SHP77 (cell line): ENCODE measurements around the gene AMBP.

Experiments used
- DNase-seq, 2 experiments: peaks; one replicate each; lab custom pipeline; 2025; lab: John Stamatoyannopoulos, UW

Gene AMBP

GRCh38 chr9:114031037-114031630 lies 47.0 kb downstream of the AMBP start:
- DNase-seq: no peak

GRCh38 chr9:114030364-114030763 lies 47.7 kb downstream of the AMBP start:
- DNase-seq: no peak

- no peak for DNase-seq
Observed at GRCh38 chr9:114029311-114030170, 48.6 kb downstream of the AMBP start.

GRCh38 chr9:114028646-114029045 lies 49.5 kb downstream of the AMBP start:
- no peak for DNase-seq

- DNase-seq: no peak
Observed at GRCh38 chr9:114027863-114028465, 50.1 kb downstream of the AMBP start.

GRCh38 chr9:114027159-114027862 lies 50.8 kb downstream of the AMBP start:
- no peak for DNase-seq

GRCh38 chr9:114026335-114026734 lies 51.8 kb downstream of the AMBP start:
- no peak for DNase-seq

GRCh38 chr9:114025760-114026159 lies 52.3 kb downstream of the AMBP start:
- DNase-seq: no peak

GRCh38 chr9:114025196-114025753 lies 52.8 kb downstream of the AMBP start:
- no peak for DNase-seq

- DNase-seq: no peak
Observed at GRCh38 chr9:114023961-114024360, 54.1 kb downstream of the AMBP start.

GRCh38 chr9:114021578-114021977 lies 56.5 kb downstream of the AMBP start:
- no peak for DNase-seq

GRCh38 chr9:114017741-114018715 lies 60.1 kb downstream of the AMBP start:
- no peak for DNase-seq

GRCh38 chr9:114016629-114017423 lies 61.3 kb downstream of the AMBP start:
- no peak for DNase-seq

GRCh38 chr9:114016101-114016500 lies 62.0 kb downstream of the AMBP start:
- no peak for DNase-seq

- DNase-seq: no peak
Observed at GRCh38 chr9:114015607-114016006, 62.5 kb downstream of the AMBP start.

- DNase-seq: no peak
Observed at GRCh38 chr9:114014044-114014443, 64.1 kb downstream of the AMBP start.

GRCh38 chr9:114012126-114012525 lies 66.0 kb downstream of the AMBP start:
- DNase-seq: no peak

- DNase-seq: no peak
Observed at GRCh38 chr9:114011313-114011712, 66.8 kb downstream of the AMBP start.
